ACC112 (cell line): ENCODE results near the gene SLC4A2.

Experiments
- H2AFZ ChIP-seq: fragments of 200-600 bp; sonication (generic); one replicate; pipeline ENCODE4 v1.6.0; 2017; ENCODE audit warnings: antibody characterized with exemption, low read length; ENCODE audit not compliant: unreplicated experiment
- H3K27ac ChIP-seq: fragments of 200-600 bp; sonication (generic); 2 replicates; pipeline ENCODE4 v1.5.1; 2014; ENCODE audit warnings: low read depth, mild to moderate bottlenecking, antibody characterized with exemption, low read length, moderate library complexity
- H3K27me3 ChIP-seq: fragments of 200-600 bp; sonication (generic); 2 replicates; pipeline ENCODE4 v1.6.1; 2014; ENCODE audit warnings: mild to moderate bottlenecking, antibody characterized with exemption, low read length, moderate library complexity, mixed read lengths; ENCODE audit not compliant: insufficient read depth
- H3K36me3 ChIP-seq: fragments of 200-600 bp; sonication (generic); 2 replicates; pipeline ENCODE4 v1.6.1; 2016; ENCODE audit warnings: mild to moderate bottlenecking, antibody characterized with exemption, low read length, moderate library complexity, mixed read lengths; ENCODE audit not compliant: insufficient read depth
- H3K4me1 ChIP-seq: fragments of 200-600 bp; sonication (generic); one replicate; pipeline ENCODE4 v1.6.1; 2016; ENCODE audit warnings: low read length, mixed read lengths; ENCODE audit not compliant: insufficient read depth, unreplicated experiment, control insufficient read depth
- H3K4me3 ChIP-seq: fragments of 200-600 bp; sonication (generic); 2 replicates; pipeline ENCODE4 v1.5.1; 2014; ENCODE audit warnings: mild to moderate bottlenecking, low read depth, low read length
- H3K79me2 ChIP-seq: fragments of 200-600 bp; sonication (generic); one replicate; pipeline ENCODE4 v1.6.0; 2016; ENCODE audit warnings: low read length; ENCODE audit not compliant: control insufficient read depth, unreplicated experiment, insufficient read depth

The SLC4A2 gene

GRCh38 chr7:151064993-151065392 is 5.6 kb downstream of the SLC4A2 start:
- peaks cover 44% of the 10 kb centered on the region for H3K79me2 ChIP-seq
- H3K27me3 ChIP-seq = no peaks in the 10 kb centered on the region
- H2AFZ ChIP-seq = no peak overlapping the region
- H3K4me3 ChIP-seq = no peak overlapping the region
- peaks cover 17% of the 10 kb centered on the region; the same call in 1 of the 2 replicates for H3K36me3 ChIP-seq
- H3K27ac ChIP-seq = no peak overlapping the region
- peaks cover 25% of the 10 kb centered on the region for H3K4me1 ChIP-seq

GRCh38 chr7:151065516-151065915 is 6.1 kb downstream of the SLC4A2 start:
- Histone ChIP-seq H3K4me1 (peaks cover 25% of the 10 kb centered on the region), H3K27me3 (no peaks in the 10 kb centered on the region), H3K36me3 (peaks cover 17% of the 10 kb centered on the region; the same call in 1 of the 2 replicates), H3K27ac (no peak overlapping the region), H2AFZ (no peak overlapping the region), H3K4me3 (no peak overlapping the region), H3K79me2 (peaks cover 39% of the 10 kb centered on the region)

- Histone ChIP-seq H3K27ac (no peak overlapping the region), H3K36me3 (peaks cover 17% of the 10 kb centered on the region; the same call in 1 of the 2 replicates), H3K79me2 (peaks cover 30% of the 10 kb centered on the region), H2AFZ (no peak overlapping the region), H3K27me3 (no peaks in the 10 kb centered on the region), H3K4me3 (no peak overlapping the region), H3K4me1 (peaks cover 18% of the 10 kb centered on the region)
Observed at GRCh38 chr7:151066273-151066974, 7.0 kb downstream of the SLC4A2 start.

- Histone ChIP-seq H3K27me3 (no peaks in the 10 kb centered on the region), H3K79me2 (peaks cover 20% of the 10 kb centered on the region), H3K4me1 (peaks cover 3% of the 10 kb centered on the region), H3K27ac (no peak overlapping the region), H3K36me3 (peaks cover 21% of the 10 kb centered on the region; the same call in 1 of the 2 replicates), H3K4me3 (no peak overlapping the region), H2AFZ (no peak overlapping the region)
Observed at GRCh38 chr7:151068069-151068773, 8.8 kb downstream of the SLC4A2 start.

GRCh38 chr7:151069841-151070573 is 10.6 kb downstream of the SLC4A2 start:
- no peaks in the 10 kb centered on the region for H3K27me3 ChIP-seq
- no peak overlapping the region for H3K4me3 ChIP-seq
- H3K27ac ChIP-seq = no peak overlapping the region
- peaks cover 10% of the 10 kb centered on the region for H3K79me2 ChIP-seq
- H2AFZ ChIP-seq = no peak overlapping the region
- H3K36me3 ChIP-seq = peaks cover 17% of the 10 kb centered on the region; the same call in 1 of the 2 replicates
- no peaks in the 10 kb centered on the region for H3K4me1 ChIP-seq

GRCh38 chr7:151070574-151070960 is 11.2 kb downstream of the SLC4A2 start:
- Histone ChIP-seq H3K36me3 (peaks cover 11% of the 10 kb centered on the region; the same call in 1 of the 2 replicates), H3K4me3 (no peak overlapping the region), H3K4me1 (no peaks in the 10 kb centered on the region), H2AFZ (no peak overlapping the region), H3K27ac (no peak overlapping the region), H3K27me3 (no peaks in the 10 kb centered on the region), H3K79me2 (peaks cover 4% of the 10 kb centered on the region)

- no peak overlapping the region for H3K4me3 ChIP-seq
- no peak overlapping the region for H3K27ac ChIP-seq
- peaks cover 11% of the 10 kb centered on the region; the same call in 1 of the 2 replicates for H3K36me3 ChIP-seq
- no peaks in the 10 kb centered on the region for H3K4me1 ChIP-seq
- H2AFZ ChIP-seq = no peak overlapping the region
- no peaks in the 10 kb centered on the region for H3K79me2 ChIP-seq
- no peaks in the 10 kb centered on the region for H3K27me3 ChIP-seq
Observed at GRCh38 chr7:151071032-151071866, 11.9 kb downstream of the SLC4A2 start.

- Histone ChIP-seq H3K79me2 (peaks cover 7% of the 10 kb centered on the region), H2AFZ (no peak overlapping the region), H3K4me1 (peaks cover 13% of the 10 kb centered on the region), H3K27me3 (no peaks in the 10 kb centered on the region), H3K27ac (no peak overlapping the region), H3K36me3 (0 out of 2 replicates have a peak, but pooled peaks cover 4% of the 10 kb centered on the region), H3K4me3 (no peak overlapping the region)
Observed at GRCh38 chr7:151073990-151074389, 14.6 kb downstream of the SLC4A2 start.

GRCh38 chr7:151074817-151075661 is 15.7 kb downstream of the SLC4A2 start:
- no peaks in the 10 kb centered on the region for H3K27me3 ChIP-seq
- H3K36me3 ChIP-seq = 0 out of 2 replicates have a peak, but pooled peaks cover 4% of the 10 kb centered on the region
- no peak overlapping the region for H3K27ac ChIP-seq
- peaks cover 22% of the 10 kb centered on the region for H3K4me1 ChIP-seq
- H2AFZ ChIP-seq = no peak overlapping the region
- no peak overlapping the region for H3K4me3 ChIP-seq
- peaks cover 15% of the 10 kb centered on the region for H3K79me2 ChIP-seq
